SKM-1 treated with dmso at 0.1 percent for 144 hours (cell line): ENCODE data around the gene SSPN.

ENCODE experiments used
- DNase-seq: peaks from one replicate; lab custom pipeline; 2025; ENCODE audit not compliant: unreplicated experiment; lab: John Stamatoyannopoulos, UW

SSPN gene

GRCh38 chr12:26264215-26264838 is 69.0 kb downstream of the SSPN start:
- no peak for DNase-seq

GRCh38 chr12:26265606-26266005 is 70.2 kb downstream of the SSPN start:
- DNase-seq, result no peak

- no peak for DNase-seq
Observed at GRCh38 chr12:26266881-26267280, 71.5 kb downstream of the SSPN start.

- DNase-seq, result no peak
Observed at GRCh38 chr12:26268841-26269561, 73.6 kb downstream of the SSPN start.

- DNase-seq, result no peak
Observed at GRCh38 chr12:26269562-26270284, 74.3 kb downstream of the SSPN start.

- peak; percentile 12 for DNase-seq
Observed at GRCh38 chr12:26271024-26271423, 75.7 kb downstream of the SSPN start.

GRCh38 chr12:26271889-26272492 is 76.6 kb downstream of the SSPN start:
- no peak for DNase-seq

GRCh38 chr12:26272851-26273250 is 77.5 kb downstream of the SSPN start:
- DNase-seq, result no peak

GRCh38 chr12:26273811-26274210 is 78.4 kb downstream of the SSPN start:
- DNase-seq, result no peak

- peak; percentile 90 for DNase-seq
Observed at GRCh38 chr12:26274441-26275312, 79.3 kb downstream of the SSPN start.

GRCh38 chr12:26275313-26276131 is 80.1 kb downstream of the SSPN start:
- DNase-seq, result no peak

- no peak for DNase-seq
Observed at GRCh38 chr12:26276709-26277108, 81.3 kb downstream of the SSPN start.

GRCh38 chr12:26277506-26278246 is 82.3 kb downstream of the SSPN start:
- no peak for DNase-seq

- DNase-seq, result no peak
Observed at GRCh38 chr12:26278266-26278665, 82.9 kb downstream of the SSPN start.

- DNase-seq, result no peak
Observed at GRCh38 chr12:26278666-26279065, 83.3 kb downstream of the SSPN start.

GRCh38 chr12:26279091-26279490 is 83.7 kb downstream of the SSPN start:
- no peak for DNase-seq

GRCh38 chr12:26279908-26280307 is 84.5 kb downstream of the SSPN start:
- DNase-seq, result no peak

GRCh38 chr12:26280869-26281268 is 85.5 kb downstream of the SSPN start:
- DNase-seq, result no peak

GRCh38 chr12:26281320-26281719 is 85.9 kb downstream of the SSPN start:
- DNase-seq, result no peak
